ENCODE data around the gene MCOLN3. TPM values are rescaled to one million over a fixed set of nuclear protein-coding genes. Genes with fewer than 3 reads are reported as not detected.

Gene MCOLN3
- total and polyA plus RNA-seq, 2 of the 4 experiments (the other 2 are of a cell fraction), result 0.03 TPM; not detected in 1

DNA sequence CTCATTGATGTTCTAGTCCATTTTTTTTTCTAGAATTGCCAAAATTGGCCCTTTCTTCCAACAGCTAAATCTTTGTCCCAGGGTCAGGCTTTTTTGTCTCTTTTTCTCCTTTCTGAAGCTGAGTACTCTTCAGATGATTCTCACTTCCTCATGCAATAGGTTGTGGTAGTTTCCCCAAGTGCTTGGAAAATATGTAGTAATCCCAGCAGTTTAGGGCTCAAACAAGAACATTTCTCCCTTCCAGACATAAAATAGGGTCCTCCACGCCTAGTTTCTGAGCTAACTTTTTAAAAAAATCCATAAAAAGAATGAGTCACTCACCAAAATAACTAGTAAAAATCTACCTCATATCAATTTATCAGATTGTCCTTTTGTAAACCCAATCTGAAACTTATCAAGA lies 10.0 kb upstream of the MCOLN3 start:
- BruUV-seq (replicated peaks), result no TSS peak
- Histone ChIP-seq H2BK15ac (ENCODE audit: low read depth, low read length) (no peak overlapping the region), H3K36me3 (ENCODE audit: control insufficient read depth, insufficient read depth, low read length) (no peaks in the 10 kb centered on the region), H3K79me1 (ENCODE audit: low read depth in 1 of 2, low read length in 2 of 2) (no peaks in the 10 kb centered on the region), H2AK9ac (replicated peaks; ENCODE audit: low read depth, low read length, poor library complexity) (no peak overlapping the region), H3K4ac (ENCODE audit: low read depth, low read length) (no peak overlapping the region), H3K27me3 (ENCODE audit: control insufficient read depth, insufficient read depth, low read length) (peaks cover 6% of the 10 kb centered on the region), H3K23ac (ENCODE audit: low read depth, low read length) (no peak overlapping the region), H2BK20ac (ENCODE audit: low read depth, low read length) (no peak overlapping the region), H4K20me1 (ENCODE audit: insufficient read depth, low read length) (no peaks in the 10 kb centered on the region), H2BK120ac (ENCODE audit: low read depth, low read length) (no peak overlapping the region), H4K8ac (ENCODE audit: low read depth in 2 of 2, low read length in 2 of 2) (no peak overlapping the region), H3K14ac (replicated peaks; ENCODE audit: low read depth, low read length) (no peak overlapping the region), H4K5ac (ENCODE audit: low read depth, low read length) (no peak overlapping the region), H3K4me3 (ENCODE audit: insufficient read depth, low read depth, low read length) (no peak overlapping the region), H4K91ac (ENCODE audit: insufficient read depth, low read depth, low read length) (no peak overlapping the region), H3K18ac (ENCODE audit: low read depth, low read length) (no peak overlapping the region), H3K9me3 (ENCODE audit: control insufficient read depth, insufficient read depth, low read length) (no peaks in the 10 kb centered on the region), H3K9ac (ENCODE audit: low read depth, low read length) (no peak overlapping the region), H3K4me1 (ENCODE audit: control insufficient read depth, insufficient read depth, low read length) (no peaks in the 10 kb centered on the region), H3K9me1 (ENCODE audit: insufficient read depth, low read length) (no peaks in the 10 kb centered on the region), H2AK5ac (ENCODE audit: low read depth, low read length) (no peak overlapping the region), H3K56ac (ENCODE audit: extremely low read depth, insufficient read depth, low read length) (no peak overlapping the region), H2AFZ (replicated peaks; ENCODE audit: low read length, poor library complexity) (no peak overlapping the region), H3K4me2 (ENCODE audit: low read depth, low read length) (no peak overlapping the region), H2BK5ac (ENCODE audit: low read depth, low read length, poor library complexity, severe bottlenecking) (no peak overlapping the region), H3K27ac (ENCODE audit: insufficient read depth, low read length) (no peak overlapping the region)
- ATAC-seq (ENCODE audit: low read depth) (no peak), DNase-seq (no peak)
- dilution Hi-C loops (cut with HindIII; ENCODE audit: low sequenced_read_pairs, unreplicated experiment), result no loop called here
- no CpG with 5 or more reads among the region's 1 CpG for WGBS, 2 experiments (ENCODE audit: extremely low coverage in 2 of 2, insufficient read length in 1 of 2)
- TF ChIP-seq MAZ (IDR thresholded peaks at IDR 0.05; ENCODE audit: borderline replicate concordance, low read depth, low read length) (no peak), ELK1 (IDR thresholded peaks at IDR 0.05; ENCODE audit: borderline replicate concordance, low read depth, low read length) (no peak), SMC3 (IDR thresholded peaks at IDR 0.05; ENCODE audit: low read depth, low read length) (no peak), RFX5 (IDR thresholded peaks at IDR 0.05; ENCODE audit: low read depth, low read length) (no peak), CHD1 (IDR thresholded peaks at IDR 0.05; ENCODE audit: low read depth, low read length) (no peak), CEBPB (IDR thresholded peaks at IDR 0.05; ENCODE audit: low read depth, low read length) (no peak), RCOR1 (IDR thresholded peaks at IDR 0.05; ENCODE audit: insufficient replicate concordance, low read length) (no peak), MXI1 (IDR thresholded peaks at IDR 0.05; ENCODE audit: borderline replicate concordance, low read depth, low read length) (no peak), CTCF (conservative IDR thresholded peaks at IDR 0.05; ENCODE audit: low read depth, low read length) (no peak), POLR2A (IDR thresholded peaks at IDR 0.05; ENCODE audit: low read depth, low read length) (no peak), NFE2L2 (IDR thresholded peaks at IDR 0.05; ENCODE audit: low read depth, low read length) (no peak), RAD21 (IDR thresholded peaks at IDR 0.05; ENCODE audit: low read length) (no peak), BHLHE40 (IDR thresholded peaks at IDR 0.05; ENCODE audit: low read depth, low read length) (no peak), FOS (IDR thresholded peaks at IDR 0.05; ENCODE audit: low read depth, low read length) (no peak), MAFK (IDR thresholded peaks at IDR 0.05; ENCODE audit: low read depth, low read length) (no peak)
- TF ChIP-seq, protein P1, sequence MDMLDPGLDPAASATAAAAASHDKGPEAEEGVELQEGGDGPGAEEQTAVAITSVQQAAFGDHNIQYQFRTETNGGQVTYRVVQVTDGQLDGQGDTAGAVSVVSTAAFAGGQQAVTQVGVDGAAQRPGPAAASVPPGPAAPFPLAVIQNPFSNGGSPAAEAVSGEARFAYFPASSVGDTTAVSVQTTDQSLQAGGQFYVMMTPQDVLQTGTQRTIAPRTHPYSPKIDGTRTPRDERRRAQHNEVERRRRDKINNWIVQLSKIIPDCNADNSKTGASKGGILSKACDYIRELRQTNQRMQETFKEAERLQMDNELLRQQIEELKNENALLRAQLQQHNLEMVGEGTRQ (IDR thresholded peaks at IDR 0.05; ENCODE audit: low read depth, low read length), result no peak
- ChIA-PET CTCF (no interaction called here), POLR2A (ENCODE audit: unreplicated experiment) (no interaction called here)
- in situ Hi-C loops (cut with MboI; ENCODE audit: low sequenced_read_pairs), result no loop called here
- intact Hi-C loops (cut with micrococcal nuclease), result no loop called here

All from IMR-90 (cell line).